IMR-90 (cell line): Measurements from ENCODE around the gene MTA1.

Experiments
- BHLHE40 ChIP-seq: fragments of 150-350 bp; IDR thresholded peaks from 2 replicates; pipeline ENCODE4 v1.6.1; 2016; ENCODE audit warnings: mild to moderate bottlenecking, low read depth, low read length
- FOS ChIP-seq: fragments of 150-350 bp; IDR thresholded peaks from 2 replicates; pipeline ENCODE4 v1.6.1; 2016; ENCODE audit warnings: low read depth, low read length
- MAFK ChIP-seq: IDR thresholded peaks from 2 replicates; pipeline ENCODE4 v1.6.1; 2012; ENCODE audit warnings: low read depth, low read length, improper control_type of control experiment
- MAZ ChIP-seq: IDR thresholded peaks from 2 replicates; pipeline ENCODE4 v1.6.1; 2012; ENCODE audit warnings: low read depth, mild to moderate bottlenecking, low read length, improper control_type of control experiment, moderate library complexity, borderline replicate concordance
- NFE2L2 ChIP-seq: fragments of 150-350 bp; IDR thresholded peaks from 2 replicates; pipeline ENCODE4 v1.6.1; 2016; ENCODE audit warnings: low read depth, mild to moderate bottlenecking, low read length
- POLR2A ChIP-seq: IDR thresholded peaks from 2 replicates; pipeline ENCODE4 v1.6.1; 2012; ENCODE audit warnings: mild to moderate bottlenecking, low read depth, low read length
- RAD21 ChIP-seq: IDR thresholded peaks from 2 replicates; pipeline ENCODE4 v1.6.1; 2012; ENCODE audit warnings: low read length, improper control_type of control experiment
- RCOR1 ChIP-seq: IDR thresholded peaks from 2 replicates; pipeline ENCODE4 v1.6.1; 2012; ENCODE audit warnings: mild to moderate bottlenecking, low read length, improper control_type of control experiment; ENCODE audit not compliant: insufficient replicate concordance
- RFX5 ChIP-seq: IDR thresholded peaks from 2 replicates; pipeline ENCODE4 v1.8.0; 2012; ENCODE audit warnings: low read depth, mild to moderate bottlenecking, low read length, moderate library complexity
- SMC3 ChIP-seq: fragments of 150-350 bp; IDR thresholded peaks from 2 replicates; pipeline ENCODE4 v1.6.1; 2016; ENCODE audit warnings: low read depth, mild to moderate bottlenecking, antibody characterized with exemption, low read length, moderate library complexity
- TF ChIP-seq, protein P1 (sequence below): conservative IDR thresholded peaks from 2 replicates; pipeline ENCODE4 v1.5.1; 2012; ENCODE audit warnings: mild to moderate bottlenecking, low read depth, low read length, improper control_type of control experiment
- TF ChIP-seq, protein P2 (sequence below): fragments of 150-350 bp; IDR thresholded peaks from 2 replicates; pipeline ENCODE4 v1.6.1; 2017; ENCODE audit warnings: mild to moderate bottlenecking, antibody characterized with exemption, low read length, low read depth

DNA sequence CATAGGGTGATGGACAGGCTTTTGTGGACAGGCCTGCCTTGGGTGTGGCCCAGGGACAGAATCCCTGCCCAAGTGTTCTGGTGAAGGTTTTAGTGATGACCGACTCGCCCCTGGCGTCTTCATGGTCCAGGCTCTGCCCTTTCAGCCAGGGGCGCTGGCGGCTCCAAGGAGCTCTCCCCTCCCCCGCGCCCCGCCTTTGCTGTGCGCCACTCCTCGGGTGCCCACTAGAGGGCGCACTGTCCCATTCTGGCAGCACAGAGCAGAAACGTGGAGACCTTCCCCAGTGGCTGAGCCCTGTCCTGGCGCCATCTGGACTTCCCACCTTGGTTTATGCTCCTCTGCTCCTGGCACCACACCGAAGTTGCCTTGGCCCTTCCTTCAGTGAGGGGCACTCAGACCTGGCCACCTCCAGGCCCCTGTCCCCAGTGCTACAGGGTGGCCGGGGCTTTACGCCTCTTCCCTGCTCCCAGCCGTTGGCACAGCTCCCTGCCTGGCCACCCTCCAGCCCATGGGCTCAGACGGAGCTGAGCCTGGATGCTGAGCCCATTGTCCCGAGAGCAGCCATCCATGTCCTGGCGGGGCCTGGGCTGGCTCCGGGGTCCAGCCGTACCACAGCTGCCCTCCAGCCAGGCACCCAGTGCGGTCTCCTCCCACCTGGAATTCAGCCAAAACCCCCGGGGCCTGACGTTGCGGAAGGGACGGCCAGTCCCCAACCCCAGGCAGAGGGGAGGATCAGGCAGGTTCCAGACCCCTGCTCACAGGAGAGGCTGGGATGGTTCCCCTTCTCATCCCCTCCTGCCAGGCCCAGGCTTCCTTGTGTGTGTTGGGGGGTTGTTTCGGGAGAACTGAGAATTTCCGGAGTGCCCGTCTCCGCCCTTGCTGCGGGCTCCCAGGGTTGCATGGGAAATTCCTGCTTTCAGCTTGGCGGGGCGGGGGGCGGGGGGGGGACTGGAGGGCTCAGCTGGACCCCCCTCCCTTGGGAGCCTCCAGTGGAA is 61.5 kb downstream of the MTA1 start:
- no peak for TF ChIP-seq RCOR1
- TF ChIP-seq, protein P1, sequence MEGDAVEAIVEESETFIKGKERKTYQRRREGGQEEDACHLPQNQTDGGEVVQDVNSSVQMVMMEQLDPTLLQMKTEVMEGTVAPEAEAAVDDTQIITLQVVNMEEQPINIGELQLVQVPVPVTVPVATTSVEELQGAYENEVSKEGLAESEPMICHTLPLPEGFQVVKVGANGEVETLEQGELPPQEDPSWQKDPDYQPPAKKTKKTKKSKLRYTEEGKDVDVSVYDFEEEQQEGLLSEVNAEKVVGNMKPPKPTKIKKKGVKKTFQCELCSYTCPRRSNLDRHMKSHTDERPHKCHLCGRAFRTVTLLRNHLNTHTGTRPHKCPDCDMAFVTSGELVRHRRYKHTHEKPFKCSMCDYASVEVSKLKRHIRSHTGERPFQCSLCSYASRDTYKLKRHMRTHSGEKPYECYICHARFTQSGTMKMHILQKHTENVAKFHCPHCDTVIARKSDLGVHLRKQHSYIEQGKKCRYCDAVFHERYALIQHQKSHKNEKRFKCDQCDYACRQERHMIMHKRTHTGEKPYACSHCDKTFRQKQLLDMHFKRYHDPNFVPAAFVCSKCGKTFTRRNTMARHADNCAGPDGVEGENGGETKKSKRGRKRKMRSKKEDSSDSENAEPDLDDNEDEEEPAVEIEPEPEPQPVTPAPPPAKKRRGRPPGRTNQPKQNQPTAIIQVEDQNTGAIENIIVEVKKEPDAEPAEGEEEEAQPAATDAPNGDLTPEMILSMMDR: peak; percentile 99
- no peak for TF ChIP-seq FOS
- TF ChIP-seq NFE2L2: no peak
- no peak for TF ChIP-seq MAFK
- TF ChIP-seq POLR2A: peak; percentile 78
- TF ChIP-seq RAD21: peak; percentile 73
- peak; percentile 24; the same call in 1 of the 2 replicates for TF ChIP-seq BHLHE40
- peak; percentile 61 for TF ChIP-seq SMC3
- TF ChIP-seq MAZ: peak; percentile 91
- TF ChIP-seq RFX5: no peak
- TF ChIP-seq, protein P2, sequence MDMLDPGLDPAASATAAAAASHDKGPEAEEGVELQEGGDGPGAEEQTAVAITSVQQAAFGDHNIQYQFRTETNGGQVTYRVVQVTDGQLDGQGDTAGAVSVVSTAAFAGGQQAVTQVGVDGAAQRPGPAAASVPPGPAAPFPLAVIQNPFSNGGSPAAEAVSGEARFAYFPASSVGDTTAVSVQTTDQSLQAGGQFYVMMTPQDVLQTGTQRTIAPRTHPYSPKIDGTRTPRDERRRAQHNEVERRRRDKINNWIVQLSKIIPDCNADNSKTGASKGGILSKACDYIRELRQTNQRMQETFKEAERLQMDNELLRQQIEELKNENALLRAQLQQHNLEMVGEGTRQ: no peak
